ACC112 (cell line): ENCODE data around the gene ENC1.
"Not testable (repeated sequence)": the region's sequence is repeated elsewhere in the genome, so short reads cannot be mapped to it uniquely, and the experiment has no call there.

Experiments
- H2AFZ ChIP-seq: fragments of 200-600 bp; sonication (generic); one replicate; pipeline ENCODE4 v1.6.0; 2017; ENCODE audit warnings: antibody characterized with exemption, low read length; ENCODE audit not compliant: unreplicated experiment
- H3K27ac ChIP-seq: fragments of 200-600 bp; sonication (generic); 2 replicates; pipeline ENCODE4 v1.5.1; 2014; ENCODE audit warnings: low read depth, mild to moderate bottlenecking, antibody characterized with exemption, low read length, moderate library complexity
- H3K27me3 ChIP-seq: fragments of 200-600 bp; sonication (generic); 2 replicates; pipeline ENCODE4 v1.6.1; 2014; ENCODE audit warnings: mild to moderate bottlenecking, antibody characterized with exemption, low read length, moderate library complexity, mixed read lengths; ENCODE audit not compliant: insufficient read depth
- H3K36me3 ChIP-seq: fragments of 200-600 bp; sonication (generic); 2 replicates; pipeline ENCODE4 v1.6.1; 2016; ENCODE audit warnings: mild to moderate bottlenecking, antibody characterized with exemption, low read length, moderate library complexity, mixed read lengths; ENCODE audit not compliant: insufficient read depth
- H3K4me1 ChIP-seq: fragments of 200-600 bp; sonication (generic); one replicate; pipeline ENCODE4 v1.6.1; 2016; ENCODE audit warnings: low read length, mixed read lengths; ENCODE audit not compliant: insufficient read depth, unreplicated experiment, control insufficient read depth
- H3K4me3 ChIP-seq: fragments of 200-600 bp; sonication (generic); 2 replicates; pipeline ENCODE4 v1.5.1; 2014; ENCODE audit warnings: mild to moderate bottlenecking, low read depth, low read length
- H3K79me2 ChIP-seq: fragments of 200-600 bp; sonication (generic); one replicate; pipeline ENCODE4 v1.6.0; 2016; ENCODE audit warnings: low read length; ENCODE audit not compliant: control insufficient read depth, unreplicated experiment, insufficient read depth

The ENC1 gene, protein sequence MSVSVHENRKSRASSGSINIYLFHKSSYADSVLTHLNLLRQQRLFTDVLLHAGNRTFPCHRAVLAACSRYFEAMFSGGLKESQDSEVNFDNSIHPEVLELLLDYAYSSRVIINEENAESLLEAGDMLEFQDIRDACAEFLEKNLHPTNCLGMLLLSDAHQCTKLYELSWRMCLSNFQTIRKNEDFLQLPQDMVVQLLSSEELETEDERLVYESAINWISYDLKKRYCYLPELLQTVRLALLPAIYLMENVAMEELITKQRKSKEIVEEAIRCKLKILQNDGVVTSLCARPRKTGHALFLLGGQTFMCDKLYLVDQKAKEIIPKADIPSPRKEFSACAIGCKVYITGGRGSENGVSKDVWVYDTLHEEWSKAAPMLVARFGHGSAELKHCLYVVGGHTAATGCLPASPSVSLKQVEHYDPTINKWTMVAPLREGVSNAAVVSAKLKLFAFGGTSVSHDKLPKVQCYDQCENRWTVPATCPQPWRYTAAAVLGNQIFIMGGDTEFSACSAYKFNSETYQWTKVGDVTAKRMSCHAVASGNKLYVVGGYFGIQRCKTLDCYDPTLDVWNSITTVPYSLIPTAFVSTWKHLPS

GRCh38 chr5:74640450-74640953 lies at the start of gene ENC1:
Gene ENC1, minus strand, starts transcription at chr5:74640728. Its CDS starts 4,243 bp downstream, at chr5:74636485.
- Histone ChIP-seq H3K27ac (peak within 1 kb of the TSS; percentile 85), H3K27me3 (no peaks in the 10 kb centered on the region), H3K4me3 (peak within 1 kb of the TSS; percentile 85), H3K79me2 (peaks cover 45% of the 10 kb centered on the region), H2AFZ (peak within 1 kb of the TSS; percentile 56), H3K4me1 (peaks cover 38% of the 10 kb centered on the region), H3K36me3 (0 out of 2 replicates have a peak, but pooled peaks cover 5% of the 10 kb centered on the region)

GRCh38 chr5:74686962-74687751 lies 46.6 kb upstream of the ENC1 start:
- Histone ChIP-seq H2AFZ (no peak overlapping the region), H3K79me2 (peaks cover 26% of the 10 kb centered on the region), H3K4me3 (peak overlapping the region; percentile 86), H3K27ac (no peak overlapping the region), H3K27me3 (no peaks in the 10 kb centered on the region), H3K36me3 (peaks cover 26% of the 10 kb centered on the region), H3K4me1 (peaks cover 21% of the 10 kb centered on the region)

GRCh38 chr5:74685979-74686631 lies 45.6 kb upstream of the ENC1 start:
- peak overlapping the region; percentile 73 for H2AFZ ChIP-seq
- no peak overlapping the region for H3K27ac ChIP-seq
- peaks cover 18% of the 10 kb centered on the region for H3K36me3 ChIP-seq
- peaks cover 21% of the 10 kb centered on the region for H3K4me1 ChIP-seq
- no peaks in the 10 kb centered on the region for H3K27me3 ChIP-seq
- peak overlapping the region; percentile 86 for H3K4me3 ChIP-seq
- peaks cover 26% of the 10 kb centered on the region for H3K79me2 ChIP-seq

- H3K27me3 ChIP-seq: no peaks in the 10 kb centered on the region
- H3K27ac ChIP-seq: peak within 1 kb of the TSS; percentile 33; the same call in 1 of the 2 replicates
- H2AFZ ChIP-seq: peak within 1 kb of the TSS; percentile 73
- H3K4me1 ChIP-seq: peaks cover 26% of the 10 kb centered on the region
- H3K4me3 ChIP-seq: peak within 1 kb of the TSS; percentile 86
- H3K79me2 ChIP-seq: peaks cover 26% of the 10 kb centered on the region
- peaks cover 13% of the 10 kb centered on the region for H3K36me3 ChIP-seq
Measured at GRCh38 chr5:74684900-74685851, 44.6 kb upstream of the ENC1 start, which contains the start of gene HEXB. Gene HEXB, plus strand, starts transcription at chr5:74685233. Its CDS starts 28 bp downstream, at chr5:74685261.

DNA sequence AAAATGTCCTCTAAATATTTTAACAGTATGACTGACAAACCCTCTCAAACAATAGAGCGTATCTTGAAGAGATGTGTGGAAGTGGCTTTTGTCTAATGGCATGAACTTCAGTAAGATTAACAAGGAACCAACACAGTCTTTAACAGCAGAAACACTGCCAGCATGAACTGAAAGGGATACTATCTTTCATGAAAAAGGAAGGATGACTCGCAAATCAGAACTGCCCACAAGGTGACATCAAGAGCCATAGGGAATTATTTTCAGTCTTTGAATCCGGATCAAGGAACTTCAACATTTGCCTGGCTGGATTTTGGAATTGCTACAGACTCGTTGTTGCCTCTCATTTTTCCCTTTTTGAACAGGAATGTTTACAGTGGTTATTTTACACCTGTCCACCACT lies 39.4 kb upstream of the ENC1 start:
- H3K27ac ChIP-seq: peak overlapping the region; percentile 42; the same call in 1 of the 2 replicates
- no peaks in the 10 kb centered on the region for H3K36me3 ChIP-seq
- H3K27me3 ChIP-seq: no peaks in the 10 kb centered on the region
- peaks cover 22% of the 10 kb centered on the region for H3K4me1 ChIP-seq
- H3K79me2 ChIP-seq: no peaks in the 10 kb centered on the region
- H2AFZ ChIP-seq: peak overlapping the region; percentile 25
- H3K4me3 ChIP-seq: no peak overlapping the region

DNA sequence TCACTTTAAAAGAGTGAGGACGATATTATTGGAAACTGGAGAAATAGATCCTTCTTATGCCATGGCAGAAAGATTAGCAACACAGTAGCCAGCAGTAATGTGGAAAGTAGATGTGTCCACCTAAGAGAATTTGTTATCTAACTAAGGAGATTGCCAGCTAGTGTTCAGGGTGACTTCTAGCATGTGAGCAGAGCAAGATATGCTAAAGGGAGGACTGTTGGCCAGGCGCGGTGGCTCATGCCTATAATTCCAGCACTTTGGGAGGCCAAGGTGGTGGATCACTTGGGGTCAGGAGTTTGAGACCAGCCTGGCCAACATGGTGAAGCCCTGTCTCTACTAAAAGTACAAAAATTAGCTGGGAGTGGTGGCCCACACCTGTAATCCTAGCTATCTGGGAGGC lies 38.8 kb upstream of the ENC1 start:
- H2AFZ ChIP-seq, H3K4me3 ChIP-seq, H3K27ac ChIP-seq, H3K79me2 ChIP-seq, H3K36me3 ChIP-seq, H3K27me3 ChIP-seq: not testable (repeated sequence)
- H3K4me1 ChIP-seq: peaks cover 22% of the 10 kb centered on the region

GRCh38 chr5:74678123-74678522 lies 37.6 kb upstream of the ENC1 start:
- not testable (repeated sequence) for H3K27me3 ChIP-seq, H3K4me3 ChIP-seq, H3K79me2 ChIP-seq, H2AFZ ChIP-seq, H3K27ac ChIP-seq, H3K36me3 ChIP-seq
- H3K4me1 ChIP-seq: peaks cover 28% of the 10 kb centered on the region

DNA sequence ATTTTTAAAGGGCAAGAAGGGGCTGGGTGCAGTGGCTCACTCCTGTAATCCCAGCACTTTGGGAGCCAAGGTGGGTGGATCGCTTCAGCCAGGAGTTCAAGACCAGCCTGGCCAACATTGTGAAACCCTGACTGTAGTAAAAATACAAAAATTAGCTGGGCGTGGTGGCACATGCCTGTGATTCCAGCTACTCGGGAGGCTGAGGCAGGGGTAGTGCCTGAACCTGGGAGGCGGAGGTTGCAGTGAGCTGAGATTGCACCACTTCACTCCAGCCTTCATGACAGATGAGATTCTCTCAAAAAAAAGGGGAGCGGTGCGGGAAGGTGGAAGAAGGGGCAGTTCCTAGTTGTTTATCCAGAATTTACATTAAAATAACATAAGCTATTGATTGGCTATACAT lies 35.9 kb upstream of the ENC1 start:
- H3K4me3 ChIP-seq, H3K79me2 ChIP-seq, H3K27me3 ChIP-seq, H2AFZ ChIP-seq, H3K36me3 ChIP-seq: not testable (repeated sequence)
- Histone ChIP-seq H3K27ac (peak overlapping the region; percentile 10; the same call in 1 of the 2 replicates), H3K4me1 (peaks cover 23% of the 10 kb centered on the region)

DNA sequence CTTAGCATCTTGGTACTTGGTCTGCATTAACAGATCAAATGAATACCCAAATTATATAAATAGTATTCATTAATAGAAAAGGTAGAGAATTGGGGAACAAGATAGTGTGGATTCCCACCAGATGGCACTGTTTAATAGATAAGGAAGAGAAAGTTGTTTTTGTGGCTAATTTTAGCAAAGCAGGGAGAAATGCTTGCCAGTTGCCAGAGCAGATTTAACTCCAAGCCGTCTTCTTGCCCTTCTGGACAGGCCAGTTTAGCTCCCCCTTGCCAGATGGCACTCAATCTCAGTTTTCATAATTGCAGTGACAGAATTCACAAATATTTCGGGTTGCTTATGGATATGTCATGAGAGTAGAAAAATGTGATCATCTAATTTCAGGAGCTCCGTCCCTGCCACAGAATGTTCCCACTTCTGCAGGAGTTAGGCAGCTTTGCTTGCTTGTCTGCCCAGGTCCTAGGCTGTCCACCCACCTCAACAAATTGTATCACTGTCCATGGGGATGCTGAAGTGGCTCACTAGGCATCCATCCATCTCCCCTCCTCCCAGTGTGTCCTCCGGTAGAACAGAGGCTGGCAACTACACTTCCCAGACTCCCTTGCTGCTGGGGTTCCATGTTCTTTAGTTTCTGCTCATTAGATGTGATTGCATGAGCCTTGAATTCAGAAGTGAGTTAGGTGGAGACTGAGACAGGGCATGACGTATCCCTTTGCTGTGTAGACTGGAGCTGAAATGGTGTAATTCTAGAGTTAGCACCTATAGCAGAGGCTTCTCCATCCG lies 32.7 kb upstream of the ENC1 start:
- peak overlapping the region; percentile 63 for H2AFZ ChIP-seq
- H3K27ac ChIP-seq: no peak overlapping the region
- peak overlapping the region; percentile 48 for H3K4me3 ChIP-seq
- no peaks in the 10 kb centered on the region for H3K36me3 ChIP-seq
- H3K4me1 ChIP-seq: peaks cover 14% of the 10 kb centered on the region
- H3K79me2 ChIP-seq: no peaks in the 10 kb centered on the region
- H3K27me3 ChIP-seq: no peaks in the 10 kb centered on the region
